Liver (tissue), 3 donors: Measurements from ENCODE around the gene SPOUT1.
"Not testable (repeated sequence)": the region's sequence is repeated elsewhere in the genome, so short reads cannot be mapped to it uniquely, and the experiment has no call there.

Source experiments
- JUND ChIP-seq, 2 donors: IDR thresholded peaks; 2 replicates each; pipeline ENCODE4 v1.6.1; 2016; ENCODE audit warnings: antibody characterized with exemption in 2 of 2
- MAX ChIP-seq: IDR thresholded peaks from 2 replicates; pipeline ENCODE4 v1.6.1; 2016; ENCODE audit warnings: antibody characterized with exemption
- RAD21 ChIP-seq, 2 donors: IDR thresholded peaks; 2 replicates each; pipeline ENCODE4 v1.6.1; 2016; ENCODE audit warnings: antibody characterized with exemption in 2 of 2, mild to moderate bottlenecking in 2 of 2
- SP1 ChIP-seq: IDR thresholded peaks from 2 replicates; pipeline ENCODE4 v1.6.1; 2018; ENCODE audit warnings: antibody characterized with exemption, mild to moderate bottlenecking
- TF ChIP-seq, protein P1 (sequence below): IDR thresholded peaks from 2 replicates; pipeline ENCODE4 v1.6.1; 2016; ENCODE audit warnings: antibody characterized with exemption
- TF ChIP-seq, protein P2 (sequence below): fragments of 150-350 bp; IDR thresholded peaks from 2 replicates; pipeline ENCODE4 v1.5.1; 2017; ENCODE audit warnings: improper control_type of control experiment, low read depth, low read length; ENCODE audit not compliant: missing input control
- TF ChIP-seq, protein P3 (sequence below): IDR thresholded peaks from 2 replicates; pipeline ENCODE4 v1.6.1; 2016; ENCODE audit warnings: antibody characterized with exemption, mild to moderate bottlenecking
- donor health status: healthy.
- donor health status: healthy.

DNA sequence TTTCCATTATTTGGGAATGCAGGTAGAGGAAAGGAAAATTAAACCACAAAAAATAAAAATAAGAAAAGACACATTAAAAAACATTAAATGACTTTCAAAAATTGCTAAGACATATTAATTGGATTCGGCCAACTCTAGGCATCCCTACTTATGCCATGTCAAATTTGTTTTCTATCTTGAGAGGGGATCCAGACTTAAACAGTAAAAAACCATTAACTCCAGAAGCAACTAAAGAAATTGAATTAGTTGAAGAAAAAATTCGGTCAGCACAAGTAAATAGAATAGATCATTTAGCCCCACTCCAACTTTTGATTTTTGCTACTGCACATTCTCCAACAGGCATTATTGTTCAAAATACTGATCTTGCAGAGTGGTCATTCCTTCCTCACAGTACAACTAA is 23.1 kb upstream of the SPOUT1 start:
- TF ChIP-seq, protein P1, sequence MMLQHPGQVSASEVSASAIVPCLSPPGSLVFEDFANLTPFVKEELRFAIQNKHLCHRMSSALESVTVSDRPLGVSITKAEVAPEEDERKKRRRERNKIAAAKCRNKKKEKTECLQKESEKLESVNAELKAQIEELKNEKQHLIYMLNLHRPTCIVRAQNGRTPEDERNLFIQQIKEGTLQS = not testable (repeated sequence)
- TF ChIP-seq, protein P2, sequence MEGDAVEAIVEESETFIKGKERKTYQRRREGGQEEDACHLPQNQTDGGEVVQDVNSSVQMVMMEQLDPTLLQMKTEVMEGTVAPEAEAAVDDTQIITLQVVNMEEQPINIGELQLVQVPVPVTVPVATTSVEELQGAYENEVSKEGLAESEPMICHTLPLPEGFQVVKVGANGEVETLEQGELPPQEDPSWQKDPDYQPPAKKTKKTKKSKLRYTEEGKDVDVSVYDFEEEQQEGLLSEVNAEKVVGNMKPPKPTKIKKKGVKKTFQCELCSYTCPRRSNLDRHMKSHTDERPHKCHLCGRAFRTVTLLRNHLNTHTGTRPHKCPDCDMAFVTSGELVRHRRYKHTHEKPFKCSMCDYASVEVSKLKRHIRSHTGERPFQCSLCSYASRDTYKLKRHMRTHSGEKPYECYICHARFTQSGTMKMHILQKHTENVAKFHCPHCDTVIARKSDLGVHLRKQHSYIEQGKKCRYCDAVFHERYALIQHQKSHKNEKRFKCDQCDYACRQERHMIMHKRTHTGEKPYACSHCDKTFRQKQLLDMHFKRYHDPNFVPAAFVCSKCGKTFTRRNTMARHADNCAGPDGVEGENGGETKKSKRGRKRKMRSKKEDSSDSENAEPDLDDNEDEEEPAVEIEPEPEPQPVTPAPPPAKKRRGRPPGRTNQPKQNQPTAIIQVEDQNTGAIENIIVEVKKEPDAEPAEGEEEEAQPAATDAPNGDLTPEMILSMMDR = not testable (repeated sequence)
- TF ChIP-seq SP1; RAD21 (IDR thresholded peaks at IDR 0.05); JUND (IDR thresholded peaks at IDR 0.05); MAX: not testable (repeated sequence)
- TF ChIP-seq, protein P3, sequence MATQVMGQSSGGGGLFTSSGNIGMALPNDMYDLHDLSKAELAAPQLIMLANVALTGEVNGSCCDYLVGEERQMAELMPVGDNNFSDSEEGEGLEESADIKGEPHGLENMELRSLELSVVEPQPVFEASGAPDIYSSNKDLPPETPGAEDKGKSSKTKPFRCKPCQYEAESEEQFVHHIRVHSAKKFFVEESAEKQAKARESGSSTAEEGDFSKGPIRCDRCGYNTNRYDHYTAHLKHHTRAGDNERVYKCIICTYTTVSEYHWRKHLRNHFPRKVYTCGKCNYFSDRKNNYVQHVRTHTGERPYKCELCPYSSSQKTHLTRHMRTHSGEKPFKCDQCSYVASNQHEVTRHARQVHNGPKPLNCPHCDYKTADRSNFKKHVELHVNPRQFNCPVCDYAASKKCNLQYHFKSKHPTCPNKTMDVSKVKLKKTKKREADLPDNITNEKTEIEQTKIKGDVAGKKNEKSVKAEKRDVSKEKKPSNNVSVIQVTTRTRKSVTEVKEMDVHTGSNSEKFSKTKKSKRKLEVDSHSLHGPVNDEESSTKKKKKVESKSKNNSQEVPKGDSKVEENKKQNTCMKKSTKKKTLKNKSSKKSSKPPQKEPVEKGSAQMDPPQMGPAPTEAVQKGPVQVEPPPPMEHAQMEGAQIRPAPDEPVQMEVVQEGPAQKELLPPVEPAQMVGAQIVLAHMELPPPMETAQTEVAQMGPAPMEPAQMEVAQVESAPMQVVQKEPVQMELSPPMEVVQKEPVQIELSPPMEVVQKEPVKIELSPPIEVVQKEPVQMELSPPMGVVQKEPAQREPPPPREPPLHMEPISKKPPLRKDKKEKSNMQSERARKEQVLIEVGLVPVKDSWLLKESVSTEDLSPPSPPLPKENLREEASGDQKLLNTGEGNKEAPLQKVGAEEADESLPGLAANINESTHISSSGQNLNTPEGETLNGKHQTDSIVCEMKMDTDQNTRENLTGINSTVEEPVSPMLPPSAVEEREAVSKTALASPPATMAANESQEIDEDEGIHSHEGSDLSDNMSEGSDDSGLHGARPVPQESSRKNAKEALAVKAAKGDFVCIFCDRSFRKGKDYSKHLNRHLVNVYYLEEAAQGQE = not testable (repeated sequence)
